Adrenal gland (tissue), 5 donors: ENCODE data around the gene AHI1.

Source experiments
- POLR2A ChIP-seq, 2 donors: fragments of 450-650 bp; IDR thresholded peaks; one replicate each; pipeline ENCODE4 v1.6.1; 2017; ENCODE audit warnings: antibody characterized with exemption in 2 of 2, mild to moderate bottlenecking in 2 of 2, moderate library complexity in 1 of 2
- TF ChIP-seq, protein P1 (sequence below), 6 experiments: fragments of 450-650 bp in 4 of 6; fragments of 200-600 bp in 2 of 6; sonication (generic) in 1 of 6; IDR thresholded peaks; 1 replicate in 5 of 6; 2 replicates in 1 of 6; pipeline versions ENCODE4 v1.5.1 to v1.8.0; 2016 to 2021; ENCODE audit warnings: antibody characterized with exemption in 6 of 6, mild to moderate bottlenecking in 2 of 6, moderate library complexity in 1 of 6
- donor health status: DM: no; HTN: no; CAD: no.

DNA sequence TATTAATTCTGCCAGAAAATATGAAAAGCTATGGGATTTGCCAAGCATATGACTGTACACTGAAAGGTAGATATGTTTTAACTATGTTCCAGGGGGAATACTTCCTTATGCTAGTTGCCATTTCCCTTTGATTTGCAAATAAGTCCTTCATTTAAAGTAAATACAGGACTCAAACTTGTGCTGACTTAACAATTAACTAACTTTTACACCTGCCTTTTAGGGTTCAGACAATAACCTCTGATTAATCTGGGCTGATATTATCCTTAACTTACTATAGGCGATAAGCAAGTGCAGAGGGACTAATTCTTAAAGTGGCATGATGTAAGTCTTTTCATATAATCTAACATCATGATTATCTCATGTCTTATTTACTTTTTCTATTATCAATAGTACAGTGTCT is 143.1 kb downstream of the AHI1 start:
- TF ChIP-seq, protein P1, sequence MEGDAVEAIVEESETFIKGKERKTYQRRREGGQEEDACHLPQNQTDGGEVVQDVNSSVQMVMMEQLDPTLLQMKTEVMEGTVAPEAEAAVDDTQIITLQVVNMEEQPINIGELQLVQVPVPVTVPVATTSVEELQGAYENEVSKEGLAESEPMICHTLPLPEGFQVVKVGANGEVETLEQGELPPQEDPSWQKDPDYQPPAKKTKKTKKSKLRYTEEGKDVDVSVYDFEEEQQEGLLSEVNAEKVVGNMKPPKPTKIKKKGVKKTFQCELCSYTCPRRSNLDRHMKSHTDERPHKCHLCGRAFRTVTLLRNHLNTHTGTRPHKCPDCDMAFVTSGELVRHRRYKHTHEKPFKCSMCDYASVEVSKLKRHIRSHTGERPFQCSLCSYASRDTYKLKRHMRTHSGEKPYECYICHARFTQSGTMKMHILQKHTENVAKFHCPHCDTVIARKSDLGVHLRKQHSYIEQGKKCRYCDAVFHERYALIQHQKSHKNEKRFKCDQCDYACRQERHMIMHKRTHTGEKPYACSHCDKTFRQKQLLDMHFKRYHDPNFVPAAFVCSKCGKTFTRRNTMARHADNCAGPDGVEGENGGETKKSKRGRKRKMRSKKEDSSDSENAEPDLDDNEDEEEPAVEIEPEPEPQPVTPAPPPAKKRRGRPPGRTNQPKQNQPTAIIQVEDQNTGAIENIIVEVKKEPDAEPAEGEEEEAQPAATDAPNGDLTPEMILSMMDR (IDR thresholded peaks at IDR 0.05) = no peak
- no peak for TF ChIP-seq POLR2A (IDR thresholded peaks at IDR 0.05)
